Testis (tissue), 3 donors: Measurements from ENCODE around the gene RNF125. TPM values are rescaled to one million over a fixed set of nuclear protein-coding genes. Genes with fewer than 3 reads are reported as not detected.

Source experiments
- DNase-seq: peaks from one replicate; pipeline ENCODE4 v3.0.0-alpha.2; 2019
- H3K27ac ChIP-seq, 2 donors: fragments of 200-600 bp; sonication (generic); one replicate each; pipeline ENCODE4 v1.5.1; 2019
- H3K27me3 ChIP-seq: fragments of 200-600 bp; sonication (generic); one replicate; pipeline ENCODE4 v1.5.1; 2019
- H3K36me3 ChIP-seq: fragments of 200-600 bp; sonication (generic); one replicate; pipeline ENCODE4 v1.5.1; 2017; ENCODE audit warnings: low read depth; ENCODE audit errors: missing control alignments
- H3K4me1 ChIP-seq: fragments of 200-600 bp; sonication (generic); one replicate; pipeline ENCODE4 v1.5.1; 2019
- H3K4me3 ChIP-seq, 2 donors: fragments of 200-600 bp; sonication (generic); one replicate each; pipeline ENCODE4 v1.5.1; 2017 to 2019
- H3K9me3 ChIP-seq: fragments of 200-600 bp; sonication (generic); one replicate; pipeline ENCODE4 v1.5.1; 2017
- CTCF ChIP-seq, 3 experiments: fragments of 450-650 bp in 2 of 3; fragments of 200-600 bp in 1 of 3; sonication (generic) in 1 of 3; IDR thresholded peaks; one replicate each; pipeline ENCODE4 v1.5.1; 2016 to 2019; ENCODE audit warnings: antibody characterized with exemption in 3 of 3, mild to moderate bottlenecking in 2 of 3, moderate library complexity in 1 of 3
- POLR2A ChIP-seq: fragments of 450-650 bp; IDR thresholded peaks from one replicate; pipeline ENCODE4 v1.6.1; 2017; ENCODE audit warnings: antibody characterized with exemption, mild to moderate bottlenecking, moderate library complexity
- WGBS, 2 donors: methylation state at CpG; one replicate each; pipeline ENCODE4 v1.1.5; 2018; 5-methylcytosine and 5-hydroxymethylcytosine counted together
- intact Hi-C: fragments of 100-400 bp; cut with DNase I; formaldehyde crosslinking; loops from one replicate; pipeline ENCODE4 v1.15.1; 2023; ENCODE audit warnings: low total_unique reads
- polyA plus RNA-seq: library from polyadenylated mRNA; stranded (reverse); fragments of 350-450 nt; fragmentation: Illumina TruSeq; extraction: RNeasy Lipid Tissue Mini Kit (QIAGEN cat#74804); gene quantifications from one replicate; pipeline ENCODE4 v1.2.3, GENCODE V29; 2014; ENCODE audit warnings: low read depth, low replicate concordance; ENCODE audit not compliant: insufficient read depth
- total RNA-seq, 2 donors: library from RNA; depleted of rRNA; stranded (reverse); fragments of >200 nt; gene quantifications; one replicate each; pipeline ENCODE4 v1.2.3, GENCODE V29; 2016

RNF125 gene
- total and polyA plus RNA-seq, 3 donors from 2014 or later, result 1.9 to 9.1 (median 2.0) TPM

- Histone ChIP-seq H3K36me3 (no peaks in the 10 kb centered on the region), H3K4me3 (no peak overlapping the region), H3K4me1 (no peaks in the 10 kb centered on the region), H3K9me3 (no peaks in the 10 kb centered on the region), H3K27ac (no peak overlapping the region), H3K27me3 (no peaks in the 10 kb centered on the region)
- 74 to 81% methylated on average over 4 of the region's 4 CpGs for WGBS, 2 donors
- no peak for TF ChIP-seq CTCF (IDR thresholded peaks at IDR 0.05)
- intact Hi-C loops, result no loop called here
- no peak for DNase-seq
Measured at GRCh38 chr18:32026491-32027086, 8.0 kb downstream of the RNF125 start.

GRCh38 chr18:32029558-32029957, 10.9 kb downstream of the RNF125 start:
- no peak overlapping the region for H3K27ac ChIP-seq
- H3K4me1 ChIP-seq, result no peaks in the 10 kb centered on the region
- intact Hi-C loops, result no loop called here
- TF ChIP-seq CTCF (IDR thresholded peaks at IDR 0.05), result no peak
- TF ChIP-seq POLR2A, result no peak
- H3K4me3 ChIP-seq, result no peak overlapping the region
- H3K36me3 ChIP-seq, result no peaks in the 10 kb centered on the region
- WGBS, 2 donors, result 75 to 88% methylated on average over 1 of the region's 1 CpG
- no peak for DNase-seq
- H3K27me3 ChIP-seq, result no peaks in the 10 kb centered on the region
- no peaks in the 10 kb centered on the region for H3K9me3 ChIP-seq

GRCh38 chr18:32032609-32033008, 14.0 kb downstream of the RNF125 start:
- Histone ChIP-seq H3K9me3 (no peaks in the 10 kb centered on the region), H3K4me1 (no peaks in the 10 kb centered on the region), H3K27ac (no peak overlapping the region), H3K27me3 (no peaks in the 10 kb centered on the region), H3K4me3 (no peak overlapping the region), H3K36me3 (no peaks in the 10 kb centered on the region)
- intact Hi-C loops, result no loop called here
- no peak for DNase-seq
- TF ChIP-seq CTCF (IDR thresholded peaks at IDR 0.05) (no peak), POLR2A (no peak)
- 88 to 90% methylated on average over 9 of the region's 9 CpGs for WGBS, 2 donors

- intact Hi-C loops, result no loop called here
- TF ChIP-seq POLR2A, result no peak
- no peak for TF ChIP-seq CTCF (IDR thresholded peaks at IDR 0.05)
- no peak for DNase-seq
- Histone ChIP-seq H3K4me1 (no peaks in the 10 kb centered on the region), H3K27me3 (no peaks in the 10 kb centered on the region), H3K27ac (no peak overlapping the region), H3K9me3 (no peaks in the 10 kb centered on the region), H3K36me3 (no peaks in the 10 kb centered on the region), H3K4me3 (no peak overlapping the region)
- WGBS, 2 donors, result 70 to 75% methylated on average over 5 of the region's 5 CpGs
Measured at GRCh38 chr18:32036506-32037180, 18.0 kb downstream of the RNF125 start.

- H3K4me1 ChIP-seq, result no peaks in the 10 kb centered on the region
- DNase-seq, result peak; percentile 76
- intact Hi-C loops, result no loop called here
- H3K36me3 ChIP-seq, result no peaks in the 10 kb centered on the region
- no peaks in the 10 kb centered on the region for H3K9me3 ChIP-seq
- H3K27ac ChIP-seq, result no peak overlapping the region
- H3K4me3 ChIP-seq, result no peak overlapping the region
- TF ChIP-seq CTCF (IDR thresholded peaks at IDR 0.05), result no peak
- TF ChIP-seq POLR2A, result no peak
- H3K27me3 ChIP-seq, result no peaks in the 10 kb centered on the region
- WGBS, 2 donors, result 72 to 74% methylated on average over 10 of the region's 10 CpGs
Measured at GRCh38 chr18:32037616-32038015, 19.0 kb downstream of the RNF125 start.
